GF-D8 (cell line): ENCODE results near the gene SH3RF1.
"Not testable (repeated sequence)": the region's sequence is repeated elsewhere in the genome, so short reads cannot be mapped to it uniquely, and the experiment has no call there.

Experiments
- DNase-seq: peaks from one replicate; lab custom pipeline; 2025; lab: John Stamatoyannopoulos, UW

Gene SH3RF1

DNA sequence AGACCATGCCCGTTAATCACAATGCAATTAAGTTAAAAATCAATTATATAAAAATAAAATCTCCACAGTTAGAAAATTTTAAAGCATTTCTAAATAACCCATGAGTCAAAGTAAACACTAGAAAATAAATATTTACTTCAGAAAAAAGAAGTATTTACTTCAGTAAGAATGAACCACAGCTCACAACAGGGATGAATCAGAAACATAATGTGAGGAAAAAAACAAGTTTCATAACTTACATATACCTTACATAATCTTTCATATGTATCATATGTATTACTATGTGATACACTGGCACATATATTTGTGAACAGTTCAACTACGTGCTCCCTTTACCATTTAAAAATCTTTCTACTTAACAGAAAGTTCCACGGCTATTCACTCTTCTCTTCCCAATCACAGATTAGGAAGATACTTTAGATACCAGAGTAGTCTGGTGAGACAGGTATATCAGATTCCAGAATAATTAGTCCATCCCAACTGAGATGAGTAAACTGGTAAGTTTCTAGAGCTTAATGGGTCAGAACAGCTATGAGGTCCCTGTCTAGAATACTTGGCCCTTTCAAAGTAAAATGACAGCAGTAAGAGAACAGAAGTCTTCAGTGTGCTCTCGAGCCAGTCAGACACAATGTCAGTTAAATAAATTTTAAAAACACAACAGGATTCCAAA, 70.3 kb downstream of the SH3RF1 start:
- no peak for DNase-seq

GRCh38 chr4:169199184-169199583, 71.6 kb downstream of the SH3RF1 start:
- no peak for DNase-seq

- DNase-seq = no peak
These were observed 72.6 kb downstream of the SH3RF1 start for GRCh38 chr4:169198167-169198566.

- DNase-seq = not testable (repeated sequence)
These were observed 73.5 kb downstream of the SH3RF1 start for GRCh38 chr4:169197206-169197605.

DNA sequence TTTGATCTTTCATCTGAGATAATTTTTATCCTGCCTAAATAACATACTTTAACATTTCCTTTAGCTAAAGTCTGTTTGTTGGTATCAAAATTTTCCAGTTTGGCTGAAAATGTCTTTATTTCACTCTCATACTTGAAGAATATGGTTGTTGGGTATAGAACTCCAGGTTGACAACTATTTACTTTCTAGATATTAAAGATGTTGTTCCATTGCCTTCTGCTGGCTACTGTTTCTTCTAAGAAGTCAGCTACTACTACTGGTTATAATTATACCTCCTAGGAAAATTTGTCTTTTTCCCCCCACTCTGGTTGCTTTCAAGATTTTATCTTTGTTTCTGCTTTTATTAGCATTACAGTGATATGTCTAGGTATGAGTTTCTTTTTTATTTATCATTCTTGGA, 75.7 kb downstream of the SH3RF1 start:
- no peak for DNase-seq

DNA sequence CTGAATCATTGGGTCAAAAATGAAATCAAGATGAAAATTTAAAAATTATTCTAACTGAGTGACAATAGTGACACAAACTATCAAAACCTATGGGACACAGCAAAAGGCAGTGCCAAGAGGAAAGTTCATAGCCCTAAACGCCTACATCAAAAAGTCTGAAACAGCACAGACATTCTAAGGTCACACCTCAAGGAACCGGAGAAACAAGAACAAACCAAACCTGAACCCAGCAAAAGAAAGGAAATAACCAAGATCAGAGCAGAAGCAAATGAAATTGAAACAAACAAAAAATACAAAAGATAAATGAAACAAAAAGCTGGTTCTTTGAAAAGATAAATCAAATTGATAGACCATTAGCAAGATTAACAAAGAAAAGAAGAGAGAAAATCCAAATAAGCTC, 80.8 kb downstream of the SH3RF1 start:
- DNase-seq = not testable (repeated sequence)

- DNase-seq = no peak
These were observed 81.4 kb downstream of the SH3RF1 start for GRCh38 chr4:169189372-169189771.

- no peak for DNase-seq
These were observed 82.6 kb downstream of the SH3RF1 start for GRCh38 chr4:169188204-169188603.

- DNase-seq = no peak
These were observed 85.4 kb downstream of the SH3RF1 start for GRCh38 chr4:169185133-169185956.

DNA sequence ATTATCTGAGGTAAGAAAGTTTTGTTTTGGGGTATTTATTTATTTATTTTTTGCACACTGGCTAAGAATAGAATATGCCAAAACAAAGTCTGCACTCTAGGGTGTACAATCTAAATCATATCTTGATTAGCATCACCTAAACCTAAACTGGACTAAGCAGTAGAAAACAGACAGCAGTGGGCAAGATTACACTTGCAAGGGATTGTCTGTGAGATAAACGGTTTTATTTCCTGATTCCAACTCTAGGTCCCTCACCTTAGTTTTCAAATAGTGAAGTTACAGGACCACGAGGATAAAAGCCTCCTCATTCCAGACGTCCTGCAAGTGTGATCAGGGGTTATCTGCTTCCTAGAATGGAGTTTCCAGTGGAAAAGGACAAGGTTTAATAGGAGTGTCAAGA, 86.1 kb downstream of the SH3RF1 start:
- DNase-seq = no peak

GRCh38 chr4:169184236-169184635, 86.5 kb downstream of the SH3RF1 start:
- no peak for DNase-seq

GRCh38 chr4:169183581-169183980, 87.2 kb downstream of the SH3RF1 start:
- DNase-seq = no peak

DNA sequence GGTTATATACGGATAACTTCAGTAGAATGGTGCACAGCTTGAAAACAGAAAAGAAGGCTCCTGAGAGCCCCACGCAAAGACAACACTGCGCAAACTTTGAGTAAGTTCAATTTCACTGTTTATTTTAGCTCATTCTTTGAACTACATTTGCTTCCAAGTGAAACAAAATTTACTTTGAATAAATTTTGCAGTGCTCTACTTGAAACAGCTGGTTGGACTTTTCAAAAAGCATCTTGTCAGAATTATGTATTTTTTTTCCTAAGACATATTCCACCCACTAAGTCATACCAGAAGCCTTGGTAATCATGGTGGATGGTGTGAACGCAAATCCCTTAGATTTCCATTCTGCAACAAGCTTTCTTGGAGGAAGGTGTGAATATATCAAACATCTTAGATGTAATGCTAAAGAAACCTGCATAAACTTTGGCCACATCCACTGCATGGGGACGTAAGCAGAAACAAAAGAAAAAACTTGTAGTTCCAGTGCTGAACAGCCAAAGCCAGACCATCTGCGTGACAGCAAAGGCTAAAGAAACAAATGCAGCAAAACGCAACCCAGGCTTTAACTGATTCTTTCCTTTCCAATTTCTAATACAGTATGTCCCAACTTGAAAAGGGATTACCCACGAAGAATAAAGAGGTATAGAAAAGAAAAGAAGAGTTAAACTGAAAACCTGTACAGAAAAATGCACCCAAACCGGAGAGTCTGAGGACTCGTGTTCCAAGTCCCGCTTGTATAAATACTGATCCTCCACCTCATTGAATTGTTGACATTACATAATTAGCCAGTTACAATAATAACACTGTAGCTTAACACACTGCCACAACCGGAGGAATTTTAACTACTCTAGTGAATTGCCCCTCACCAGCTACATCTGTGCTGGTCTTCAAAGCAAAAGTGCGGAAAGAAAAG, 90.9 kb downstream of the SH3RF1 start:
- no peak for DNase-seq

GRCh38 chr4:169178092-169178491, 92.7 kb downstream of the SH3RF1 start:
- DNase-seq = not testable (repeated sequence)

DNA sequence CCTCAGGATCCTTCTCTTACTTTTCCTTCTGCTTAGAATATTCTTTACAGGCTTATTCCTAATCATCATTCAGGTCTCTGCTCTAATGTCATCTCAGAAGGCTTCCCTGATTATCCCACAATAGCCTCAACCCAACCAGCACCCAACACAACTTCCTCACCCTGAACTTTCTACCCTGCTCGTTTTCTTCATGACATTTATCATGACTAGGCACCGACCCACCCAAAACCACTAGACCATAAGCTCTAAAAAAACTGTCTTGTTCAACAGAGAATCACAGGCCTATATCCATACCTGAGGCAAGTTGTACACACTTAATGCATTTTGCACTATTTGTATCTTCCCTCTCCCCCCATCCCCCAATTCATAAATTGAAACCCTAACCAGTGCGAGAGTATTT, 95.3 kb downstream of the SH3RF1 start:
- no peak for DNase-seq

- no peak for DNase-seq
These were observed 95.7 kb downstream of the SH3RF1 start for GRCh38 chr4:169175035-169175434.

DNA sequence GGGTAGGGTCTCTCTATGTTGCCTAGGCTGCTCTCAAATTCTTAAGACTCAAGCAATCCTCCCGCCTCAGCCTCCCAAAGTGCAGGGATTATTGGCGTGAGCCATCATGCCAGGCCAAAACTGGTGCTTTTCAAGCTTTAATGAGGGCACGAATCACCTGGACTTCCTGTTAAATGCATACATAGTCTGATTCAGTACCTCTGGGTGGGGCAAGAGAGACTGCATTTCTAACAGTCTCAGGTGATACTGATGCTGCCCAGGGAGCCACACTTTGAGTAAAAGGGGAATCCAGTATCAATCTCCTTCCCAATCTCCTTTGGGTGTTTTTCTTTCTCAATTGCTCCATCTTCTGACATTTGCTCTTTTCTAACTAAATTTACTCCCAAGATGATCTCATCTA, 96.5 kb downstream of the SH3RF1 start:
- no peak for DNase-seq

- no peak for DNase-seq
These were observed 102.5 kb downstream of the SH3RF1 start for GRCh38 chr4:169167957-169168858.

GRCh38 chr4:169164669-169165415, 105.9 kb downstream of the SH3RF1 start:
- DNase-seq = no peak

DNA sequence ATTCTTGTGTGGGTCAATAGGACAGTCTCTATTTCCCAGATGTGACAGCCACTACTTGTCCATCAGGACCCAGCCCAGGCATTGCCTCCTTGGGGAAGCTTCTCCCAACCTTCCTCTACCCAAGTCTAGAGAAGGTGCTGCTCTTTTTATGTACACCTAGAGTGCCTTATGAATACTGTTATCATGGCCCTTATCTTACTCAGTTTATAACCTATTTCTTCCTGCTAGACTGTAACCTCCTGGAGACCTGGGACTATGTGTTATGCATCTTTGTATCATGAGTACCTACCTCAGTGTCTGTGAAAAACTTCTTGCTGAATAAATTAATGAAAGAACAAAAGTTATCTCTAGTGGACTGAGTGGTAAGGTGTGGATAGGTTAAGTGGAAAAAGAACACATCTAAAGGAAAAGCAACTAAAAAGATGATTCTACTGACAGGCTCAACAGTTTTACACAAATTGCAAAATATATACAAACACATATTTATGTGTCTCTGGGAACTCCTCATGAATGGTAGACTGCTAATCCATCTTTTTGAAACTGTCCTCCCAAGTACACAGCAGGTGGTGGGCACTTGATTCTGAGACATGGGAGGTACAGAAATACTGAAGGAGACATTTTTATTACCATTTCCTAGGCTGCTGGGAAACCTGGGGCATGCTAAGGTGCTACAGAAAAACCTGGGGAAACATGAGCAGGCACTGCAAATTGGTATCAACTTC, 106.6 kb downstream of the SH3RF1 start:
- no peak for DNase-seq
